ENCODE measurements around the gene KCNMA1. TPM values are rescaled to one million over a fixed set of nuclear protein-coding genes. Genes with fewer than 3 reads are reported as not detected.

Gene KCNMA1
- total RNA-seq, 1 experiment from 2014 or later = 0.49 TPM

- POLR2A ChIA-PET = no interaction called here
- intact Hi-C loops (cut with micrococcal nuclease) = no loop called here
- Histone ChIP-seq H3K4me1 (ENCODE audit: control insufficient read depth in 1 of 2, insufficient read depth in 2 of 2, low read length in 2 of 2) (no peaks in the 10 kb centered on the region), H3K9me2 (ENCODE audit: insufficient read depth) (no peaks in the 10 kb centered on the region), H3K4me3 (replicated peaks in 1 of 2; ENCODE audit: low read depth in 1 of 2, low read length in 2 of 2) (no peak overlapping the region), H4K20me1 (ENCODE audit: insufficient read depth) (no peaks in the 10 kb centered on the region), H2AFZ (ENCODE audit: low read depth, low read length, poor library complexity, severe bottlenecking) (no peak overlapping the region), H3K9me3 (ENCODE audit: control insufficient read depth in 1 of 2, insufficient read depth in 1 of 2, low read depth in 1 of 2, low read length in 2 of 2) (no peaks in the 10 kb centered on the region), H3K9ac (ENCODE audit: low read length) (no peak overlapping the region), H3K4me2 (ENCODE audit: low read length) (no peak overlapping the region), H3K27me3 (ENCODE audit: insufficient read depth, low read length) (peaks cover 19% of the 10 kb centered on the region), H3K27ac (ENCODE audit: low read depth, low read length) (no peak overlapping the region), H3K36me3 (ENCODE audit: control insufficient read depth in 1 of 2, insufficient read depth in 2 of 2, low read length in 2 of 2) (no peaks in the 10 kb centered on the region), H3K79me2 (ENCODE audit: insufficient read depth, low read length) (no peaks in the 10 kb centered on the region)
- no peak for DNase-seq (ENCODE audit: low read depth, low spot score)
- RAD21 ChIA-PET (ENCODE audit: low non-redundant PET in 1 of 2, low total read pairs in 2 of 2, uncharacterized antibody in 2 of 2, unreplicated experiment in 2 of 2) = no interaction called here
- BruUV-seq (replicated peaks) = no TSS peak
- CTCF ChIA-PET = no interaction called here
- no peak for ATAC-seq
- TF ChIP-seq SP1 (IDR thresholded peaks at IDR 0.05; ENCODE audit: low read depth) = no peak
- TF ChIP-seq ELF1 (IDR thresholded peaks at IDR 0.05; ENCODE audit: borderline replicate concordance, low read depth) = no peak
- TF ChIP-seq JUND (IDR thresholded peaks at IDR 0.05) = no peak
- no peak for TF ChIP-seq ZNF274 (IDR thresholded peaks at IDR 0.05; ENCODE audit: low read depth, low read length)
- no peak for TF ChIP-seq FOSL1 (IDR thresholded peaks at IDR 0.05; ENCODE audit: low read depth)
- no peak for TF ChIP-seq YY1 (IDR thresholded peaks at IDR 0.05; ENCODE audit: extremely low read depth, insufficient replicate concordance, low read depth, low read length)
- no peak for TF ChIP-seq TCF7L2 (IDR thresholded peaks at IDR 0.05; ENCODE audit: borderline replicate concordance, extremely low read depth, insufficient read depth, insufficient read length)
- TF ChIP-seq MAX (IDR thresholded peaks at IDR 0.05) = no peak
These were observed 767.7 kb downstream of the KCNMA1 start for GRCh38 chr10:76869931-76870330.

- intact Hi-C loops (cut with micrococcal nuclease) = no loop called here
- ATAC-seq (no peak), DNase-seq (ENCODE audit: low read depth, low spot score) (no peak)
- no peaks in the 10 kb centered on the region for H3K4me1 ChIP-seq (ENCODE audit: control insufficient read depth in 1 of 2, insufficient read depth in 2 of 2, low read length in 2 of 2)
- H3K4me2 ChIP-seq (ENCODE audit: low read length) = no peak overlapping the region
- ChIA-PET POLR2A (no interaction called here), CTCF (no interaction called here), RAD21 (ENCODE audit: low non-redundant PET in 1 of 2, low total read pairs in 2 of 2, uncharacterized antibody in 2 of 2, unreplicated experiment in 2 of 2) (no interaction called here)
- H3K27me3 ChIP-seq (ENCODE audit: insufficient read depth, low read length) = 0 out of 2 replicates have a peak, but pooled peaks cover 11% of the 10 kb centered on the region
- TF ChIP-seq CBX3 (IDR thresholded peaks at IDR 0.05; ENCODE audit: low read depth) (no peak), SP1 (IDR thresholded peaks at IDR 0.05; ENCODE audit: low read depth) (no peak), ATF3 (IDR thresholded peaks at IDR 0.05) (no peak), EGR1 (IDR thresholded peaks at IDR 0.05; ENCODE audit: low read depth) (no peak), EZH2phosphoT487 (IDR thresholded peaks at IDR 0.05; ENCODE audit: borderline replicate concordance) (no peak), REST (IDR thresholded peaks at IDR 0.05; ENCODE audit: low read depth) (no peak), ELF1 (IDR thresholded peaks at IDR 0.05; ENCODE audit: borderline replicate concordance, low read depth) (no peak), RAD21 (IDR thresholded peaks at IDR 0.05; ENCODE audit: low read depth) (no peak), SIN3A (IDR thresholded peaks at IDR 0.05; ENCODE audit: low read depth) (no peak)
- no peaks in the 10 kb centered on the region for H4K20me1 ChIP-seq (ENCODE audit: insufficient read depth)
- no peak overlapping the region for H3K4me3 ChIP-seq (replicated peaks in 1 of 2; ENCODE audit: low read depth in 1 of 2, low read length in 2 of 2)
- no peak overlapping the region for H2AFZ ChIP-seq (ENCODE audit: low read depth, low read length, poor library complexity, severe bottlenecking)
- H3K9ac ChIP-seq (ENCODE audit: low read length) = no peak overlapping the region
- no peaks in the 10 kb centered on the region for H3K79me2 ChIP-seq (ENCODE audit: insufficient read depth, low read length)
- BruUV-seq (replicated peaks) = no TSS peak
- H3K9me3 ChIP-seq (ENCODE audit: control insufficient read depth in 1 of 2, insufficient read depth in 1 of 2, low read depth in 1 of 2, low read length in 2 of 2) = no peaks in the 10 kb centered on the region
- no peaks in the 10 kb centered on the region for H3K9me2 ChIP-seq (ENCODE audit: insufficient read depth)
- H3K27ac ChIP-seq (ENCODE audit: low read depth, low read length) = no peak overlapping the region
- no peaks in the 10 kb centered on the region for H3K36me3 ChIP-seq (ENCODE audit: control insufficient read depth in 1 of 2, insufficient read depth in 2 of 2, low read length in 2 of 2)
These were observed 769.3 kb downstream of the KCNMA1 start for GRCh38 chr10:76868098-76868977.

All from HCT116 (cell line).